Skin of body (tissue), 2 donors: ENCODE results near the gene NR3C2. TPM values are rescaled to one million over a fixed set of nuclear protein-coding genes. Genes with fewer than 3 reads are reported as not detected.

ENCODE experiments used
- DNase-seq: peaks from one replicate; lab custom pipeline; 2025; lab: John Stamatoyannopoulos, UW
- total RNA-seq: library from RNA; depleted of rRNA; stranded (reverse); fragments of >200 nt; gene quantifications from one replicate; pipeline ENCODE4 v1.2.3, GENCODE V29; 2014

NR3C2 gene
- total RNA-seq, 1 donor from 2014 or later, result 5.2 TPM

- no peak for DNase-seq
These were observed 364.6 kb downstream of the NR3C2 start for GRCh38 chr4:148077581-148077980.

DNA sequence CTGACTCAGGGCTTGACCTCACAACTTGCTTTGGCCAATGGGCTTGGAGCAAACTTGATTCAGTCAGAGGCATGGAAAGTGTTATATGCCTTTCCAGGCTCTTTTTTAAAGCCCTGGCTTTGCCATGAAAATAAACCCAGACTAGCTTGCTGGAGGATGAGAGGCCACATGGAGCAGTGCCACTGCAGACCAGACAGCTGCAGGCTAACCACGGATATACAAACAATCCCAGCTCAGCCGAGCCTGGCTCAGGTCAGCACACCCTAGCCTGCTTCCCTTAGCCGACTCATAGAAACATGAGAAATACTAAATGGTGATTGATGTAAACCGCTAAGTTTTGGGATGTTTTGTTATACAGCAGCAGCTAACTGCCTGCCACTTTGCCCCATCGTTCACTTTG, 365.2 kb downstream of the NR3C2 start:
- DNase-seq, result no peak

DNA sequence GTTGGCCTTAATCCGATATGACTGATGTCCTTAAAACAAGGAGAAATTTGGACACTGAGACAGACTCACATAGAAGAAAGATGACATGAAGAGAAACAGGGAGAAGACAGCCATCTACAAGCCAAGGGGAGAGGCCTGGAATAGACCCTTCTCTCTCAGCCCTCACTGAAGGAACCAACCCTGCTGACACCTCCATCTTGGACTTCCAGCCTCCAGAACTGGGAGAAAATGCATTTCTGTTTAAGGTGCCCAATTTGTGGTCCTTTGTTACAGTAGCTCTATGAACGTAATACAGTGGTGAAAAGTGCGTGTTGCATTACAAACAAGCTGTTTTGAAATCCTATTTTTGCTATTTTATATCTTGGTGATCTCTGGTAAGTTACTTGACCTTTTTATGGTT, 366.8 kb downstream of the NR3C2 start:
- no peak for DNase-seq

DNA sequence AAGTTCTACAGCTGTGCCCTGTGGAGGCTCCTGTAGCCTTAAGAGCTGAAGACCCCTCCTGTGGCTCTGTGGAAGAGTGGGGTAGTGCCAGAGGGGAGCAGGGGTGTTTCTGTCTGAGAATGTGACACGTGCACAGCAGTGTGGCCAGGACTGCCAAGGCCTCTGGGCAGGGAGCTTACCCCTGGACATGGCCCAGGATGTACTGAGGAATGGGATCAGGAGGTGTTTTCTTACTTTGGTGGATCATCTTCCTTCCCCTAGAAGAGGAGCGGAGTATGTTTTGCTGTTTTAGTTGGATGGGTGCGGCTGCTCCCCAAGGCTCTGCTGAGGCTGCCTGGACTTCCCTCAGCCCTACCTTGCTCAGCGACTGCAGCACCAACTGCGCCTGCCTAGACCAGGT, 367.8 kb downstream of the NR3C2 start:
- no peak for DNase-seq

- no peak for DNase-seq
These were observed 368.9 kb downstream of the NR3C2 start for GRCh38 chr4:148073349-148073748.

DNA sequence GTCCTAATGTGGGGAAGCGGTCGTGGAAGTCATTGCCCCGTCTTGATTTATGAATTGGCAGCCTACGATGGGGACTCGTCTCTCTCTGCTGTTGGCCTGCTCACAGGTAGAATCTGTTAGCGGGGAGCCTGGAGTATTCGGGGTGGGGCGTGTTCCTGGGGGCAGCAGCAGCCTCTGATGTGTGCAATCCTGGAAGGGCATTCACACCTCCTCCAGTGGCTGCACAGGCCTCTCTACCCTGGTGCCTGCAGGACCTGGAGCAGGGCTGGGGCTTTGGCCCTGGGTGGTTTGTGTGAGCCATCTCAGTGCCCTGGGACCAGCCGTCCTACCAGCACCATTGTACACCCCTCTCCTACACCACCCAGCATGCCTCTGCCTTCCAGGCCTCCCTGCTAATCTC, 369.4 kb downstream of the NR3C2 start:
- DNase-seq, result no peak

DNA sequence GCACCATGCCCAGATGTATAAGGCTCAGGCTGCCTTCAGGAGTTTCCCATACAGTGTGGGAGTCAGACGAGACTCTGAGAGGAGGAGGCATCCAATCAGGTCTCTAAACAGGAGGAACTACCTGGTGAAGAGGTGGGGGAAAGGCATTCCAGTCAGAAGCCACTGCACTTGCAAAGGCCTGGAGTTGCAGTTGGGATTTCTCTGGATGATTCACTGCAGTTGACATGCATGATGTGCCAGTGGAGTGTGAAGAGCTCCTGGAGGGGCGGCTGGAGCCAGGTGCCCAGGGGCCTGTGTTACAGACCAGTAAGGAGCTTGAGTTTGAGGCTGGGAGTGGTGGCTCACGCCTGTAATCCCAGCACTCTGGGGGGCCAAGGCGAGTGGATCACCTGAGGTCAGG, 371.2 kb downstream of the NR3C2 start:
- no peak for DNase-seq

GRCh38 chr4:148069895-148070178, 372.4 kb downstream of the NR3C2 start:
- no peak for DNase-seq

DNA sequence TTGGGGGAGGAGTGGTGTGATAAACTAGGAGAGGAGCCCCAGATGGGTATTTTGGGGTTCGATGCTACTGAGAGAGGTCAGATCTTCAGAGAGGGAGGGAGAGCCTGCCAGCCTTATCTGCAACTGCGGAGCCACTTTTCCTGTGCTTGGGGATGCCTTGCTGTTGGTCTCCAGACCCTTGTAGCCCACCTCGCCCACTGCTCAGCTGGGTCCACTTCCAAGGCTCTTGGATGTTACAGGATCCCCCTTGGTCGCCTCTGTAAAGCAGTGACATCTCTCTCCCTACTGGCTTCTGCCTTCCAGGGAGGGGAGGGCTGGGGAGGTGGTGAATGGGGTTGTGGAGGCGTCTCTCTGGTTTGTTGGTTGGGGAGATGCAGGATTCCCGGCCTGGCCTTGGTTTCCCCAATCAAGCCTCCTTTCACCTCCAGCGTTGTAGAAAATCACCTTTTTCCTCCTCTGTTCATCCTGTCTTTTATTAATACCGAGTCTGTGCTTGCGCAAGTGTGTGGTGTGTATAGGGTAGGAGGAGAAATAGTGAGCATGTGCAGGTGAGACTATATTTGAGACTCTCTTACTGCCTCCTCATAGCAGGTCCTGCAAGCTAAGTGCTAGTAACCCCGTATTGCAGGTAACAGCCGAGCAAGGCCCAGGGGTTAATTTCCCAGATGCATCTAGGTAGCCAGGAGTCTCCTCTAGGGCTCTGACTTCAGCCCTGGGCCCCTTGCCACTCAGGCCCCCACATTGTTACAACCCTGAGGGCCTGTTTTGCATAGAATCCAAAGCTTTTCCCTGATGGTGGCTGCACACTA, 372.9 kb downstream of the NR3C2 start:
- DNase-seq, result no peak

DNA sequence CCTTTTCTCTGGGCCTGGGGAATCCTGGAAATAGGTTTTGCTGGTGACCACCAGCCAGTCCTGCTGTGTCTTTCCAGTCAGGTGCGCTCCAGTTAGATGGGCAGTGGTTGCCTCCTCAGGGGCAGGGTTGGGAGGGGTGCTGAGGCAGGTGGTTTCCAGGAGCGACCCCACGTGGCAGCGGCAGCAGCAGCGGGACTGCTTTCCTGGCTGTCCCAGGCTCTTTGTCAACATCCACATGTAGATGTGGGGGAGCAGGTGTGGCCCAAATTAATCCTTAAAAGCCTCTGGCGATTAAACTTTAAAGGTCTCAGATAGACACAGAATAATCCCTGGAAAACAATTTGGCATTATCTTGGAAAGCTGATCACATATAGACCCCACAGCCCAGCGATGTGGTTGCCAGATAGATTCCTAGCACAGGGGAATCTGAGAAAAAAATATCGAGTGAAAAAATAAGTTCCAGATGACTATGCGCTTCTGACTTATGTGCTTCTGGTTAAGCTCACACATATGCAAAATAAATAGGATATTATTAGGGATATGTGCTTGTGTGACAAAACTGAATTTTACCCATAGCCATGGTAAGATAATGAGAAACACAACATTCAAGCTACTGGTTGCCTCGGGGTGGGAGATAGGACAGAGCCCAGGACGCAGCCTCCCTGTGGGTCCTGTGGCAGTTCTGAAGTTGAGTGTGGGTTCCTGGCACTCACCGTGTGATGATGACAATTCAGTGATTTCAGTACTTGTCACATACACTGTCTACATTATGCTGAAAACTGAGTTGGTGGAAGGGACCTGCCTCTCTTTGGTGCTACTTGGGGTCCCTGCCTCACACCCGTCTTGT, 373.9 kb downstream of the NR3C2 start:
- peak; percentile 51 for DNase-seq

- no peak for DNase-seq
These were observed 374.8 kb downstream of the NR3C2 start for GRCh38 chr4:148067301-148067916.

DNA sequence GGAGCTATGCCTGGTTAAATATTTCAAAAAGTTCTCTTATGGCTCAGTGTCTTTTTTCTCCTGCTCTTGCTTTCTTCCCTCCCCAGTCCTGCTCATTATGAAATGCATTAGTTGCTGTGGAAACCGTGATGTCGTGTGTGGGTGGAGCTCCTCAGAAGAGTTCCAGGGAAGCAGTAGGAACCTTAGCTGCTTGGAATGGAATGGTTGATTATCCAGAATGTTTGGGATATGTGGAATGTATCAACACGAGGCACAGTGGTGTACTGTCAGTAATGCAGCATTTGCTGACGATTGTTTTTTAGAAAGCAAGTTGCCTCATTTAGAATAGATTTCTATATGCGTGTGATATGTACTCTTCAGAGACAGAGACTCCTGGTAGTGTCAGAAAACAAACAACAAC, 377.1 kb downstream of the NR3C2 start:
- peak; percentile 54 for DNase-seq

- DNase-seq, result no peak
These were observed 377.8 kb downstream of the NR3C2 start for GRCh38 chr4:148064451-148064850.

DNA sequence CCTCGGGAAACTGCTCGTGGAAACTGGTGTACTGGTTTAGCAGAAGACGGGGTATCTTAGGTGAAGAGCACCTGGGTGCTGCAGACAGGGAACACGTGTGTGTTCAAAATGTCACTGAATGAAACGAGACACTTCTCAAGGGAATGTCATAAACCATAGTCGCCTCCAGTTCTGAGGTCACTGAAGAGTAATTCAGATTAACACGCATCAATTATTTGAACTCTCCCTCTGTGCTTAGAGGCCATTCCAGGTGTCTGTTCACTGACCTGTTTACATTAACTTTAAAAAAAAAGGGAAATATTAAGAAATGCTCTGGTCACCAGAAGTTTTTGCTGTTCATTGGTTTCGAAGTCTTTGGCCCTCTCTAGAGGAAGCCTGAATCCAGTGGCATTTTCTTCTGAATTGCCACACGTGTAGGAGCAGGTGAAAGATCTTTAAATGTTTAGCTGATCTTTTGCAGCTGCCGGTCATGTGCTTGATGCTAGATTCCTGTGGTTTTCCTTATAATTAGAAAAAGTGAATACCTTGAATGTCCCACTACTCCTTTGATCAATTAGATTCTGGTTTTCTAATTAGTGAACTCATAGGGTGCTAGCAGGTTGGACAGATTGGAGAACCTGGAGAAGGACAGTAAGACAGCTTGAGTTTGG, 379.8 kb downstream of the NR3C2 start:
- no peak for DNase-seq

GRCh38 chr4:148061795-148062194, 380.4 kb downstream of the NR3C2 start:
- DNase-seq, result no peak

DNA sequence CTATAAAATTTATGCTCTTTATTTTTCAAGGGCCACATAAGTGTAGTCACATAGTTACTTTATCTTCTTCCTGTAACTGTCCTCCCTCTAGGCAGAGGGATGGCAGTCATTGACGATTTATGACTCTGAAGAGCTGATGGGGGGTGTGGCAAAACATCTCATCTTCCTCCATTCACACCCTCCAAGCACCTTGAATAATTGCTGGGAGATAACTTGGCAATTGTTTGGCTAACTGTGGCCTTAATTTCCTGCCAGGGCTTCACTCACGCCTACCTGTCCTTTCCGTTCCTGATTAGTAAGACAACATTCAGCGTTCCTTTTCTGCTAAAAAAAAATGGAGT, 381.1 kb downstream of the NR3C2 start:
- DNase-seq, result no peak

DNA sequence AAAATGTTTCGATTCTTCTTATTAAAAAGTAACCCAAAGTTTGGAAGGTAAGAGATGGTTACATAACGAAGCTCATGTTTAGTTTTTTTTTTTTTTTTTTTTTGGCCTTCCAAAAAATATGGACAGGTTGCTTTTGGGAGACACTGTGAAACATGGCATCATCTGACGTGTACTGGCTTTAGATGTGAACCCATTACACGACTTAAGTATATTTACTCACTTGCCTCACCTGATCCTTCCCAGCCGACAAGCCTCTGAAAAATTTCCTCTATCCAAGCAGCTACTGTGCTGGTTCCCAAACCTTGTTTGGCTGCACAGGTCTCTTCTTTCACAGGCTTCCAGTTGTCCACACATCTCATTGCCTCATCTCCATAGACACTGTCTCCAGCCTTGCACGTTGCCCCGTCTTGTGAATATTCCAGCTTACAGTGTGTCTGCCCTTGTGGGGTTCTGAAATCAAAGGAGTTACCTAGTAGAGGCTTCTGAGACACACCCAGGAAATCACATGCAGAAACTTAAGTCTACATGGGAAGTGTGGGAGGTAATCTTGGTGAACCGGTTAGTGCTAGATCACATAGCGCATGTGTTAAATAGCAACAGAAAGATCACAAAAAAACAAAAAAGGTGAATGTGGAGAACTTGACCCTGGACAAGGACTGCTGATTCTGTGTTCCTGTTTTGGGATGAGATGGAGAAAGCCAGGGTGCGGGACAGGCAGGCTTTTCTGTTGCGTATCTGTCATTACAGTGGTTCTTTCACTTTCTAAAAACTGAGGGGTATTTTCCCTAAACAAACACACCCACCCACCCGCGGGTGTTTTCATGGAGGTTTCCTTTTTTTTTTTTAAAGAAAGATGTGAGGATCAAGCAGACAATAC, 381.7 kb downstream of the NR3C2 start:
- DNase-seq, result no peak

DNA sequence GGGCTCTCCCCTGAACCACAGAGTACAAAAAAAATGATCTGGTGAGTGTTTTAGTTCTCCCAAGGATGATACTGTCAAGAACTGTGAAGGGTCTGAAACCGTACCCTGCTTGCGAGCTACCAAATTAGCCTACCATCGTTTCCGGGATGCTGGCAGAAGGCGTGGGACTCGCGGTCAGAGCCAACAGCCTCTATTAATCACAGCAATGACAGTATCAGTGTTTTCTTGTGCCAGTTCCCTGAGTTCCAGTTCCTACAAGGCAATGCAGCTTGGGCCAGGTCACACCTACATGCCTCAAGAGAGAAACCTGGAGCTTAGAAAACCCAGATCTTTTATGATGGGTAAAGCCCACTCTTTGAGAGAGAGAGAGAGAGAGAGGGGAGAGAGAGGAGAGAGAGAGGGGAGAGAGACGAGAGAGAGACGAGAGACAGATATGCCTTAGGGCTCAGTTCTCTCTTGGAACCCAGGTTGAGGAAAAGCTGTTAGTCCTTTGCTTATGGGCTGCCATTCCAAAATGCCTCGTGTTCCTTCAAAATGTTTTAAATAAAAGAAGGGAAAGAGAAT, 382.5 kb downstream of the NR3C2 start:
- no peak for DNase-seq

DNA sequence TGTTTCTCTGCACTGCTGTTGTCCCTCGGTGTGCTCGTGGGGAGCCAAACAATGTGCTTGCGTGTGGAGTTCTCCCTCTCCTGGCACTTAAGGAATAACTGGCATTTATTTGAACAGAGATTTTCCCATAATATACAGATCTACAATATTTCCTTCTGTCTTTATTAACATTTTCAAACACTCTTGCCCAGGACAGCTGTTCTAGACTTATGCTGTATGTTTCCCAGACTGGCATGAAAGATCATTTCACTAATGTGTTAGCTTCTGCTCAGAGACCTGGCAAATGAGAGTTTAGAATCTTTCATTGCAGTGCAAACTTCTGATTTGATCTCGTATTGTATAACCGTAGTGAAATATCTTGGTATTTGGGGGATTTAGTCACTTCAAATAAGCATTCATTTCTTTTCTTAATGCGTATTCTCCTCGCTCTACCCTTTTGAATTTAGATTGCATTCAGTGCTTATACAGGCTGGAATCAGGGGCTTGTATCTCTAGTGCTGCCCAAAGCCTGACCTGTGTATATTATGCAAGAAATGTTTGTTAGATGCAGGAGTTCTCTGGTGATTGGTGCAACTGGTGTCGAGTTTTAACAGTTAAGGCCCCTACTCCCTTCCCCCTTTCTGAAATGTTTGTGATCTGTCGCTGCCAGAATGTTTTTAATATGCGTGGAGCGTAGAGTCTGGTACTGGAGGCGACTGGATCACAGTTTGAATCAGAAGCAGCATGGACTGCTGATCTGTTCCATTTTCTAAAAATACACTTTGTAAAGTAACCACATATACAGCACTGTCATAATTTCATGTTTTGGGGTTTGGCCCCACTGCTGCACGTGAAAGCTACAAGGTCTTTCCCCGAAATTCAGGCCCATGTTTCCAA, 384.0 kb downstream of the NR3C2 start:
- DNase-seq, result no peak

DNA sequence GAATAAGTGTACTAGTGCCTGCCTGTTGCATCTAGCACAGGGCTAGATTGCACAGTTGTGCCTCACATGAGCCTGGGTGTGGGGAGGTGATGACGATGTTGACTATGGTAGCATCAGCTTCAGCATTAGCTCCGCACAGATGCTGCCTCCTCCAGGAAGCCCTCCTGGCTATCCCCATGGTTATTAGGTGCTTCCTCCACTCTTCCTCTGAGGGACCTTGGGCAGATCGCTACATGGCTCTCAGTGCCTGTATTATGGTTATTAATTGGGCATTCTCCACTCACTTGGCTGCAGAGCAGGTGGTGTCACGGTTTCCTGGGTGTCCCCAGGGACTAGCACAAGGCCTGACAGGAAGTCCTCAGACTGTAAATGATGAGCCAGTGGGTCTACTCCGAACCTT, 384.7 kb downstream of the NR3C2 start:
- DNase-seq, result no peak
